GM15510 (cell line): ENCODE data around the gene SETD1A.
A peak's percentile ranks its signal among the peaks of the same experiment; 100 is the strongest.

Source experiments
- POLR2A ChIP-seq: IDR thresholded peaks from 3 replicates; pipeline ENCODE4 v1.6.1; 2011; ENCODE audit warnings: borderline replicate concordance; ENCODE audit not compliant: insufficient read length; ENCODE audit errors: extremely low read depth

SETD1A gene

GRCh38 chr16:30958175-30959079 lies 873 bp downstream of the SETD1A start:
- no peak for TF ChIP-seq POLR2A

- TF ChIP-seq POLR2A = no peak
Observed at GRCh38 chr16:30961384-30961783, 3.8 kb downstream of the SETD1A start.

GRCh38 chr16:30963925-30964511 lies 6.5 kb downstream of the SETD1A start:
- TF ChIP-seq POLR2A = no peak

- no peak for TF ChIP-seq POLR2A
Observed at GRCh38 chr16:30964574-30965226, 7.1 kb downstream of the SETD1A start.

GRCh38 chr16:30965436-30965835 lies 7.9 kb downstream of the SETD1A start:
- no peak for TF ChIP-seq POLR2A

GRCh38 chr16:30966033-30966619 lies 8.6 kb downstream of the SETD1A start:
- TF ChIP-seq POLR2A = peak; percentile 12

- TF ChIP-seq POLR2A = no peak
Observed at GRCh38 chr16:30967795-30968194, 10.2 kb downstream of the SETD1A start.

GRCh38 chr16:30969246-30969842 lies 11.8 kb downstream of the SETD1A start:
- TF ChIP-seq POLR2A = no peak

- no peak for TF ChIP-seq POLR2A
Observed at GRCh38 chr16:30971298-30971697, 13.7 kb downstream of the SETD1A start.

- no peak for TF ChIP-seq POLR2A
Observed at GRCh38 chr16:30972872-30973271, 15.3 kb downstream of the SETD1A start.

GRCh38 chr16:30974348-30974747 lies 16.8 kb downstream of the SETD1A start:
- no peak for TF ChIP-seq POLR2A

GRCh38 chr16:30976486-30976885 lies 18.9 kb downstream of the SETD1A start:
- no peak for TF ChIP-seq POLR2A

GRCh38 chr16:30977502-30977901 lies 19.9 kb downstream of the SETD1A start:
- no peak for TF ChIP-seq POLR2A

- TF ChIP-seq POLR2A = no peak
Observed at GRCh38 chr16:30979170-30980022, 21.8 kb downstream of the SETD1A start.
